KG1 (cell line): ENCODE results near the gene HHIP.

ENCODE experiments used
- DNase-seq: peaks from one replicate; lab custom pipeline; 2025; lab: John Stamatoyannopoulos, UW

HHIP gene, protein sequence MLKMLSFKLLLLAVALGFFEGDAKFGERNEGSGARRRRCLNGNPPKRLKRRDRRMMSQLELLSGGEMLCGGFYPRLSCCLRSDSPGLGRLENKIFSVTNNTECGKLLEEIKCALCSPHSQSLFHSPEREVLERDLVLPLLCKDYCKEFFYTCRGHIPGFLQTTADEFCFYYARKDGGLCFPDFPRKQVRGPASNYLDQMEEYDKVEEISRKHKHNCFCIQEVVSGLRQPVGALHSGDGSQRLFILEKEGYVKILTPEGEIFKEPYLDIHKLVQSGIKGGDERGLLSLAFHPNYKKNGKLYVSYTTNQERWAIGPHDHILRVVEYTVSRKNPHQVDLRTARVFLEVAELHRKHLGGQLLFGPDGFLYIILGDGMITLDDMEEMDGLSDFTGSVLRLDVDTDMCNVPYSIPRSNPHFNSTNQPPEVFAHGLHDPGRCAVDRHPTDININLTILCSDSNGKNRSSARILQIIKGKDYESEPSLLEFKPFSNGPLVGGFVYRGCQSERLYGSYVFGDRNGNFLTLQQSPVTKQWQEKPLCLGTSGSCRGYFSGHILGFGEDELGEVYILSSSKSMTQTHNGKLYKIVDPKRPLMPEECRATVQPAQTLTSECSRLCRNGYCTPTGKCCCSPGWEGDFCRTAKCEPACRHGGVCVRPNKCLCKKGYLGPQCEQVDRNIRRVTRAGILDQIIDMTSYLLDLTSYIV

DNA sequence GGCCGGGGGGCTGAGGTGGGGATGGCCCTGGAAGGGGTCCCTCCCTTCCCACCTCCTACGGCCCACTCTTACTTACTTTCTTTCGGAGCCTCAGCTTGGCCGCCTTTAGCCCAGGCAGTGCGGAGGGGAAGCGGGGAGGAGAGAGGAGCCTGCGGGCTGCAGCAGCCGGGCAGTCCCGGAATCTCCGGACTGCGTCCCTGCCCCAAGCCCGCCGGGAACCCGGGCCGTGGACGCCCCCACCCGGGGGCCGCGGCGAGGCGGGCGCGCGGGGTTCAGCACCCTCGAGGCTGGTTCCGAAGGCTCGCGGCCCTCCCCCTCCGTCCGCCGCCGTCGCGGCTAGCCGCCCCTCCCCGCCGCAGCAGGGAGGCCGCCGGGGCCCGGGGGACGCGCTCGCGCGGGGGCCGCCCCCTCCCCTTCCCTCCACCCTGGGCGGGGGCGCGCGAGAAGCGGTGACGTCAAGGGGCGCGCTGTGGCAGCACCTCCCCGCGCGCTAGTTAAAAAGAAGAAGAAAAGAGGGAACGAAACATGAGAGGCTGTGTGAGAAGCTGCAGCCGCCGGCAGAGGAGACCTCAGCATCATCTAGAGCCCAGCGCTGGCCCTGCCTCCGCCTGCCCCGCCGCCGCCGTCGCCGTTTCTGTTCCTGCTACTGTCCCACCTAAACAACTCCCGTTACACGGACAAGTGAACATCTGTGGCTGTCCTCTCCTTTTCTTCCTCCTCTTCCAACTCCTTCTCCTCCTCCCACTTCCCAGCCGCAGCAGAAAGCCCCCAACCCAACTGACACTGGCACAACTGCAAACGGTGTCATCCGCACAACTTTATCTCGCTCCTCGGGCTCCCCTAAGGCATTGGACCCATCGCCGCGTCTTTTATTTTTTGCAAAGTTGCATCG lies at the start of gene HHIP:
Gene HHIP (plus strand): TSS at position 526 of the 892 bp plus-strand sequence. CDS start 520 bp downstream, outside the sequence.
- no peak for DNase-seq

DNA sequence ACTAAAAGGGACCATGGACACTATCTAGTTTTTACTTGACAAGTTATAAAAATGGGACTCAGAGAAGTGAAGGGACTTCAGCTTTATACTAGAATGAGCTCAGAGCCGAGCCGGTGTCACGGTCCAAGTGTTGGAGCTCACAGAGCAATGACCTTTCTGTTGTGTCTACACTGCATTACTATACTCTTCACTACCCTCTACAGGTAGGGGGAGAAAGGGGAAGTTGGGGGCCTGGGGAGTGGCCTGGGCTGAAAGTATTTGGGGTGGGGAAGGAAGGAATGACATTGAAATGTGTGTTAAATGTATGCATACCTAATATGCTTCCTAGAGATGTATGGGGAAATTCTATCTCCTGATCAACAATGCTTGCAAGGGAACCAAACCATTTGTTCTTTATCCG lies 48.8 kb upstream of the HHIP start:
- DNase-seq = no peak

- DNase-seq = no peak
Observed at GRCh38 chr4:144599621-144600020, 46.3 kb upstream of the HHIP start.

DNA sequence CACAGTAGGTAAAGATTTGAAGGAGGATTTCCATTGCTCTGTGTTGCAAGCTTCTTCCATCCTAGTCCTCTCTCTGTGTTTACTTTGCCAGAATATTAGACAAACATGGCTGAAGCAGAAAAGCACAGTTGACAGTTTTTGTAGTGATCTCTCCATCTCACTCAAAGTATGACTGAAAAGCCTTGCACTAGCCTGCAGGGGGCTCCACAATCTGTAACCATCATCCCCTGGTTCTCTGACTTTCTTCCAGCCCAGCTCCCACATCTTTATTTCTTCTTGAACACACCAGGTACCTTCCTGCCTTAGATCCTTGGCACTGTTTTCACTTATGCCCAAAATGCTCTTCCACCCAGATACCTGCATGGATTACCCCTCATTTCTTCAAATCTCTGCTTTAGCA lies 34.1 kb upstream of the HHIP start:
- DNase-seq = no peak

DNA sequence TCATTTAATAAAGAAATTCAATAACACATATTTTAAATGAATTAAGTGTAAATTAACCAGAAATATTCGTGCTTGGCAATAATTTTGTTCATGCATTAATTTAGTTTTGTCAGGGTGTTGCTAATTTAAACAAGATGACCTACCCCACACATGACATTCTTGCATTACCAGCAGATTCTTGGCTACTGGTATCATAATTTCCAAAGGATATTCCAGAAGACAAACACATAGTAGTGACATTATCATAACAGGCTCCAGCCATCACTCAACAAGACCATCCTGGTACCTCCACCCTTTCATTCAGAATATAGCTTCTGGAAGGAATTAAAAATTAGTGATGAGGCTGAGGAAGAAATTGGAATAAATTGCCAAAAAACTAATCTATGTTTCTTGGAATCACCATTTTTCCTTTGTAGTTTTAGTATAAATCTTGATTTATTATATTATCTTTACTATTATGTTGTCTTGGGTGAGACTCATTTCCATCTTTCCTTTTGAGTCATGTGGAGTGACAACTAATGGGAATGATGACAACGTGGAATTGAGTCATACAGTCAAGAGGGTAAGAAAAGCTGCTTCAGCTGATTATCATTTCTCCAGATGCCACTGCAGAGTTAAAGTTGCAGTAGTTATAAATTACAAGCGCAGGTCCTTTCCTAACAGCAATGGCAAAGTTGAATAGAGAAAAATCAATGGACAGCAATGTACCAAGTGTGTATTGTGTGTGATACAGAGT lies 30.9 kb upstream of the HHIP start:
- DNase-seq = no peak

DNA sequence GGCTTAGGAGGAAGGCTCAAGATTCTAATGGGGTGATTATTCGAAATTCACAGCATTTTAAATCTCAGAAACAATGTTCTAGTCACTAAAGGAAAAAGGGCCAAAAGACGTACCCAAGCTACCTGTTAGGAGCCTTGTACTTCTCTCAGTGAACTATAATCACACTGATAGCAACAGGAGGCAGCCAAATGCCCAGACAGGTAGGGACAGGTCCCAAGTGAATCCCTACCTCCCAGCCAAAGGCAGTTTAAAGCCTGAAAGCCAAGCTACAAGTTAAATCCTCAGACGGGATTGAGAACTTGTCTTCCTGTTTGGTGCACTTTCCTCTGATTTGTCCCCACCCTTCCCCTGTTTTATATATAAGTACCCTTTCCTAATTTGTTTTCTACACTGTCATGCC lies 24.3 kb upstream of the HHIP start:
- no peak for DNase-seq

DNA sequence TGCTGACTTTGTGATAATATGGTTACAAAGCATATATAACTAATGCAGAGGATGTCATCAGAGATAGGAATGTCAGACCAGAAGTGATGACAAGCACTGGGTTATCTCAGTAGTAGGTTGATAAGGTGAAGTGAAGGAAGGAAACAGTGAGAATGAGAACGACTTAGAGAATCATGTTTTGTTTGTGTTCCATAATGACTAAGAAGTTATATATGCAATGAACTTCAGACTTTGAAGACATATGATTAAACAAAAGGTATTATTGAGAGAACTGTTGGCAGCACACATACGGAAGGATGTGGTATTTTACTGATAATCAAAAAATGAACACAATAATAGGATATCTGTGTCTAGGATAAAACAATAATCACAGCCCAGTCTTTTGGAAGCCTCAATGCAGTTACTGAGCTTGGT lies 18.3 kb upstream of the HHIP start:
- DNase-seq = no peak

- DNase-seq = no peak
Observed at GRCh38 chr4:144633215-144633614, 12.7 kb upstream of the HHIP start.

- no peak for DNase-seq
Observed at GRCh38 chr4:144634978-144635747, 10.8 kb upstream of the HHIP start.

GRCh38 chr4:144644368-144645101 lies 1.4 kb upstream of the HHIP start:
- DNase-seq = no peak

DNA sequence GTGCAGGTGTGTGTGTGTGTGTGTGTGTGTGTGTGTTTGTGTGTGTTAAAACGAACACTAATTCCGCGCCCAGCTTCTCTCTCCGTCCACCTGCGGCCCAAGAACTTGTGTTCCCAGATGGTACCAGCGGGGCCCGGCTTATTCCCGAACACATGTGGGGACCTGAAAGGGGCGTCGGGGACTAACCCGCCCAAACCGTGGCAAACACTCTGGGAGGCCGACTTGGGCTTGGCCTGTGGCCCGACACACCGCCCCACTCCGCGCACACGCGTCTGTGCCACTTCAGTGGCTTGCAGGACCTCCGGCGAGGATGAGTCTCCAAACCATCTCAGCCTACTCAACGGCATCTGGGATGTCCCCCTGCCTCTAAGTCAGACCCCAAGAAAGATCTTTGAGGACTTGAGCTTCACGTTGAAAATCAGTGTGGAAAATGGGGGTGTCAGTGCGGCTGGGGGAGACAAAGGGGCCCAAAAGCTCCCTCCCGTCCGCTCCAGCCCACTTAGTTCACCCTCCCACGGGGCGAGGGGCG lies 790 bp upstream of the HHIP start:
- no peak for DNase-seq

GRCh38 chr4:144646523-144647094 lies 653 bp downstream of the HHIP start:
- no peak for DNase-seq

DNA sequence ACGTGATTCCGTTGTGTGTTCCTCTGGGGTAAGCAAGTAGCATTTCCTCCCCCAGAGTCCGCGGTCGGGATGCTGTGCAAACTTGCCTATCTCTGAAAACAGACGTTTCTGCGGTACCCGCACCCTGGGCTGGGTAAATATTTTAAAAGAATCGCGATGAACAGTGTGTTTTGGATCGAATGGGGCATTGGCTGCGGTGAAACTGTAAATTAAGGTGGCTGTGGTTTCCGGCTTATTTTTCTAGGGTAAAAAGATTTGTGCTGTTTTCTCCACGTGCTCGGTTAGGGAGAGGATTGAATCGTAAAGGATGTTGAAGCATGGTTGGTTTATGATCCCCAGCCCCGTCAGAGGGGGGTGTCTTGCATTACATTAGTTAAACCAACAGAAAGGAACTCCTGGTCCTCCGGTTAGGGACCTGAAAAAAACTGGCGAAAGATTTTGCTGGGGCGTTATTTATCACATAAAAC lies 1.2 kb downstream of the HHIP start:
- DNase-seq = no peak

- no peak for DNase-seq
Observed at GRCh38 chr4:144647590-144647989, 1.6 kb downstream of the HHIP start.

DNA sequence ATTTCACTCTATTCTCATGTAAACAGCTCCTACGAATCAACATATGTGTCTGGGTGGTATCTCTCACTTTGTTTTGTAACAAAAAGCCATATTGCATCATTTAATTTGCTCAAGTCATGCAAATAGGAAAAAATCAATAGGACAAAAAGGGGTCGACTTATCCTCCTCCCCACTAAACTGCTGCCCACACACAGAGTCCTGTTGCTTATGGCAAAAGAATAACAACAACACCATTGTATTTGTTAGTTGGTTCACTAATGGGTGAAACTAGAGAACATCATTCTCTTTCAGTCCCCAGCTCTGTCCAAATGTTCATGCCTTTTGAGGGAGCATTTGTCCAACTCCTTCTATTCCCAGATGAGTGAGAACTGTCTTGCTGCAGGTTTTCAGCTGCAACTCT lies 2.1 kb downstream of the HHIP start:
- DNase-seq = no peak

- DNase-seq = no peak
Observed at GRCh38 chr4:144649646-144650045, 3.7 kb downstream of the HHIP start.

DNA sequence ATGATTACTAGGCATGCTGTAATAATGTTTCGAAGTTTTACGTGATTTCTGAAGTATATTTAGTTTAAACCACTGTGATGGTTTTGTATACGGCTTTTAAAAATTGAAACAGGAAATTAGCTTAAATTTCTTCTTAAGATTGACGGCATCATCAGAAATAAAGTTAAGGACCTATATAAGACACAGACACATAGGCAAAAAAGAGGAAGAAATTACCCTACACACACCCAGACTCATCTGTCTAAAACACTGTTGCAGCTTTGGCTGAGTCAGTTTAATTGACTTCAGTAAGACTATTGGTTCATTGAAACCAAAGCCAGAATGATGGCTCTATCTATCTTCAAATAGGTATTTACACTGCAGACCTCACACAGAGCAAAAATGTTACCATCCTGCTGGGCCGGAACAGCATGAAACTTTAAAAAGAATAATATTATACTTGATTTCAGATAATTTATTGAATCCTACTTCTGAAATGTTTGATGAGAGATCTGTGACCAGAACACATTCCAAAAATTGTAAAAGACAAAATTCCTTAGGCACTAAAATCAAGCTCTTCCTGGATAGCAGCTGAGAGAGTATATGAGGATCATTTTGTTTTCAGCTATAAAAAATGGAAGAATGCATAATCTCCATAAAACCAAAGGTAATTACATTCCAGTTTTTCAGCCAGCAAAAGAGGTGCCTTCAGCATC lies 4.5 kb downstream of the HHIP start:
- DNase-seq = no peak

- no peak for DNase-seq
Observed at GRCh38 chr4:144653781-144654545, 8.0 kb downstream of the HHIP start.
